Measurements from ENCODE around the gene KIDINS220.

KIDINS220 gene
- total RNA-seq, result 182 to 197 reads per million in 2 donors

DNA sequence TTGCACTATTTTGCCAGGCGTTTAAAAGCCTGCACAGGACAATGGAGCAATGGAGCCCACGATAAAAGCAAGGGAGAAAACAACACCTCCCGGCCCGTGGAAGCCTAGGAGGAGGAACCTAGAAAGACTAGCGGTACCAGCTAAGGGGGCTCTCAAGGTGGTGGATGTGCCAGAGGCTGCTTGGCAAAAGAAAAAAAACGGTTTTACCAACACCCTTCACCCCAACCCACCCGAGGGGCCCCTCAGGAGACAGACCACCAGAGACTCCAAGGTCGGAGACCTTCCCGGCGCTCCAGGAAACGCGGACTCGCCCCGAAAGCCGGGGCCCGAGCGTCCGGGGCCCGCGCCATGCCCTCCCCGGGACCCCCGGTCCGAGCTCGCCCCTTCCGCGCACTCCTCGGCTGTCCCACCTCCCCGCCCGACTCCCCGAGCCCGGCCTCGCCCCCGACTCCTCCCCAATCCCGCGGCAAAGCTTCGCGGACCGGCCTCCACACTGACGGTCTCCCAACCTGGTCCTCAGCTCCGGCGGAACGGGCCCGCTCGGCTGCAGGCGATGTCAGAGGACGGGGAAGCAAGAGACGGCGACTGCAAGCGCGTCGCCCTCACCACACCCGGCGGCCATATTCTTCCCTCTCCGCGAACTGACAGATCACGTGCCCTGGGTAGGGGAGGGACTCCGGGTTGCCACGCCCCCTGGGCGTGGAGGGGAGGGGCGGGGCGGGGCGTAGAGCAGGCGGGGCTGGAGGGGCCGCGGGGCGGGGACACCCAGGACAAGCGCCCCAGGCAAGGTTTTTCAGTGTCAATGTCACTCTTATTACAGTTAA is at the start of gene KIDINS220:
Gene KIDINS220, minus strand, starts transcription at position 643 of the 824 bp plus-strand sequence. CDS start 10,520 bp downstream, outside the sequence.
- peak; percentile 68 for DNase-seq

DNA sequence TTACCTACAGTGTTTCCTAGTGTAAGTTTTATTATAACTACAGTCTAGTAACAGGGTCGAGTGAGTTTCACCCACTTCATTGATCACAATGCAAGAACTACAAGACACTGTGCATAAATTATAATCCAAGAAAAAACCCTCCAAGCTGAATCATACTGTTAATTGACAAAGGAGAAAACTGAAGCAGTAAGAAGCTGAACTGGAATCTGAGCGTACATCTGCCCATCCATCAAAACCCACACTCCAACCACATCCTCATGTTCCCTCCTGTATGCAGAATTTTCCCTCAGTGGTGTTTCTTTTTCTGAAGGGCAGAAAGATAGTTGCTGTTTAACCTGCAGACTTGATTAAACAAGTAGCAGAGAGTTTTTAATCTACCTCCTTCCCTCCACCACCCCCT is 49.5 kb upstream of the KIDINS220 start:
- no peak for DNase-seq

DNA sequence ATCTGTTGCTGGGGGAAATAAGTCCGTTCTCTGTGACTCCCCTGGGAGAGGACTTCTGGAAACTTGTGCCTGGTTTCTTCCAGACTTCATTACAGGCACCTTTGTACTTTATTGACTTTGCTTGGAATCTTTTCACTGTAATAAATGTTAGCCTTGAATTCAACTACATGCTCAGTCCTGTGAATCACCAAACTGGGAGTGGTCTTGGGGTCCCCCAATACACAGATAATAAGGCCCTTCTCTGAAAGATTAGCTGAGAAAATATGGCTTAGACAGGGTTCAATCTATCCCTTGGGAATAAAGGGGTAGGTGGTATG is 48.7 kb upstream of the KIDINS220 start:
- DNase-seq, result no peak

DNA sequence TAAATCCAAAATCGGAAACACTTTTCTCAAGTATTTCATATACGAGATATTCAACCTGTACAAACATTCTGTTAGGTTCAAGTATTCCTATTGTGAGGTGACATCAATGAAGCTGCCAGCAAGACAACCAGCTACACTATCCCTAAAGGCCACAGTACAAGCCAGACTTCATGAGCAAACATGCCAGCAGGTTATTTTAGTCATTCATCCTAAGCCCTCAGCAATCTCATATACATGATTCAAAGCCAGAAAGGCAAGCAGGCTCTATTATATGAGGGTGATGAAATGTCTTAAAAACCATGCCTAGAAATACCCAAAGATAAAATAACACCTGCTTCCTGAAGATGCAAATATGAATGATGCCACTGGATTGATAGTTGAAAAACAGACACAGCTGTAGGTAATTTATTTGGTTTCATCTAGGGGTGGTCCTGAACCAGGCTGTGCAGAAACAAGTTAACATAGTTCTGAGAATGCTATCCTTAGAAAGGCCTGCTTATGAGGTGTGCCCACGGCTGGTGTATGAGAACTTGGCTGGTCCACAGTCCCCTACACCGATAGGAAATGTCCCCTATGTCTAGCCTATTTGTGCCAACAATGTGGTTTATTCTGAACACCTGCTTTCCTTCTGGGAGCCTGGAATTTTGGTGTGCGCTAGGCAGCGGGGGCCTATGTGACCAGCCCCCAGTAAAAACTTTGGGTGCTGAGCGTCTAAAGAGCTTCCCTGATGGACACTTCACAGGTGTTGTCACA is 48.2 kb upstream of the KIDINS220 start:
- no peak for DNase-seq

DNA sequence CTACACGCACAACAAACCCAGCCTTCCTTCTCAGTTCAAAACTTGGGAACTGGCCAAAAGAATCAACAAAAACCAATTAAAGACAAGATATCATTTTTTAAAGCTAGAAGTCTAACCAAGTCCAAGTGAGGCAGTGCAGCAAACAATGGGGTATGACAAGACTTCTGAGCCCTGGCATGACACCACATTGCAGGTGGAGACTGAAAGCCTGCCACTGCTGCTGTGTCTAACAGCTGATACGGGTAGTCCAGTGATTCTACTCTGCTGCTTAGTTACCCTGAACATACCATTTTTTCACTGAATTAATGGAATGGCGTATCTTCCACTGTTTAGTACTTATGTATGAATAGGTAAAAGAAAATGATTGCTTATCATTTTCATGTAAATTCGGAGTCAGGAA is 47.4 kb upstream of the KIDINS220 start:
- DNase-seq, result no peak

DNA sequence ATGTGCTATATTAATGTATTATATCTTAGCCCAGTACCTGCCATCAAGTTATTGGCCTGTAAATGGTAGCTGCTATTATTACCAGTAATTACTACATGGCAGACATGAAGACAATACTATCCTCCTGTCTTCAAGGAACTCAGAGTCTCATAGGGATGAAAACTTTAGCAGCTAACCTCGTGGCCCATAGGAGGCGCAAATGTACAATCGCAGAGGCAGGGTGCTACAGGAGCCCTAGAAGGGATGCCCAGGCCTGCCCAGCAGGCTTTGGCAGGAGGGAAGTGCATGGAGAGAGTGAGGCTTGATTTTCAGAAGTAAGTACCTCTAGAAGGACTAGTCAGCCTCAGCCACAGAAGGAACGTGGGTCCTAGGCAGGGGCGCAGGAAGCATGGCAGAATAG is 44.7 kb upstream of the KIDINS220 start:
- DNase-seq, result no peak

DNA sequence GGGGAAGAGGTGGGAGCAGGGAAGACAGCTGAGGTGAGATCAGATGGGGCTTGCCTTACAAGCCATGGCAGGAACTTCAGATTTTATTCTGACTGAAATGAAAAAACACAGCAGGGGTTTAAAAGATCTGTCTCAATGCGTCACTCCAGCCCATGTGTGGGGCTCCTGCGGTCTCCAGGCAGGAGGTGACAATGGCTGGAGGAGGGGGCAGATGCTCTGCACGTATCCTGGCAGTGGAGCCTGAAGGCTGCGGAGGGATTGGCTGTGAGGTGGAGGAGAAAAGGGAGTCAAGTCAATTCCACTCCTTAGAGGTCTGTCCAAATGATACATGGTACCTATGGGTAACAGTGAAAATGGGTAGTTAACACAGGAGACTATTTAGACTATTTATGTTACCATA is 40.5 kb upstream of the KIDINS220 start:
- no peak for DNase-seq

DNA sequence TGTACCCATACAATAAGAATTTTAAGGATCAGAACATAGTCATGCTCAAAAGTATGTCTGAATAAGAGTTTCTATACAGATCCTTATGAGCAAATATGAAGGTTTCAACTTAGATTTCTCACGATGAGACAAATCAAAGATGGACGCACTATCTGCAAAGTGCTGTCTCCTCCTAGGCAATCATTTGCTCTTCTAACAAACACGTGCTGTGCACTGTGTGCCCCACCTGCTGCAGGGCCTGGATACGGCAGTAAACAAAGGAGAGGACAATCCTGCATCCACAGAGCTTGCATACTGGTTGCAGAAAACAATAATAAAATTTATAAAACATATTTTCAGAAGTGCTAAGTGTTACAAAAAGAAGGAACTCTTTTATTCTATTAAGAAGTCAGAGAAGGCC is 39.9 kb upstream of the KIDINS220 start:
- no peak for DNase-seq

DNA sequence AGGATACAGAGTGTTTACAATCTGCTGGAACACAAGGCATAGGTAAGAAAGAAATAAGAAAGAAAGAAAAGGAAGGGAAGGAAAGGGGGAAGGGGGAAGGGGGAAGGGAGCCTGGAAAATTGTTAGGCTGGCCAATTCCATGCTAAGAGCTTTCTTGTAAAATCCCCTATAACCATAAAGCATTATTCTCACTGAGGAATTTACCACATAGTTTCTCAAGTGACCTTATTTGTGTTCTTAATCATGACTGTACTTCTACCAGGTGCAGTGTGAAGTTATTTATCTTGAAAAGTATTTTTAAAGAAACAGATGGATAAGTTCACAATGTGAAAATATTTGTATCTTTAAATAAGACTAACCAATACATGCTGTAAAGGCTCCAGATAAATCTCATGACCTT is 39.2 kb upstream of the KIDINS220 start:
- no peak for DNase-seq

DNA sequence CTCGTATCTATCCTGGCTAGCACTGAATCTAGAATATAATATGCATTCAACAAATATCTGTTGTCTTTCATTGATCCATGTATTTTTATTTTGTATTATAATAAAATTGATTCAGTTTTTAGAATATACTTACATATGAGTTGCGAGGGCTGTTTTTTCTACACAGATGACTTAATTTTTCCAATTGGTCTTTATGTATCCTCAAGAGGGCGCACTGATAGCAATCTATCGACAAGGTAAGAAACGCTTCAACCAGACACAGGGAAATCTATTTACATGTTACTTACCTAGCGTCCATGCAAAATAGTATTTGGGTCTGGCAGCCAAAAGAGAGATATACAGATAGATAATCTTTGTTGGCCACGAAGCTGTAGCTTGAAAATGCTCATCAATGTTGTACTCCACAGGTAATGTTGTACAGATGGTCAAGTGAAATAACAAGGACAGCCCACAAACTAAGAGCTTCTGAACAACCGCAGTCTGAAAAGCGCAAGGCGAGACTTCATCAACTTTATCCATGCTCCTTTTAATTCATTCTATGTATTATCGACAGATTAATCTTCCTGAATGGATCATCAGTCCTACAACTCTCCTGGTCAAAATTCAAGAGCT is 35.5 kb upstream of the KIDINS220 start:
- no peak for DNase-seq

DNA sequence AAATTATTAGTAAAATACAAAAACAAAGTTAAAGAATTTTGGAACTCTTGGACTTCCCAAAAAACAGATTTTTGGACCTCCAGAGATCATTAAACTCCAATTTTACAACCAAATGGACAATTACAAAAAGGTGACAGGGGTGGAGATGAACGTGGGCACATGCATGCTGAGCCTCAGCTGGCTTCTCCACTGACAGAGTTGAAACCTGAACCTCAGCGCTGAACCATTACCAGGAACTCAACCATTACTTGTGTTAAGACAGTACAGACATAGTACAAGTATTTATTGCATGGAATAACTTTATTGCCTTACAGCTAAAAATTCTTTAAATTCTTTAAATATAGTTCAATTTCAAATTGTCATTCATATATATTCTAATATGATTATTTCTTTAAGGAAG is 33.0 kb upstream of the KIDINS220 start:
- DNase-seq, result no peak

DNA sequence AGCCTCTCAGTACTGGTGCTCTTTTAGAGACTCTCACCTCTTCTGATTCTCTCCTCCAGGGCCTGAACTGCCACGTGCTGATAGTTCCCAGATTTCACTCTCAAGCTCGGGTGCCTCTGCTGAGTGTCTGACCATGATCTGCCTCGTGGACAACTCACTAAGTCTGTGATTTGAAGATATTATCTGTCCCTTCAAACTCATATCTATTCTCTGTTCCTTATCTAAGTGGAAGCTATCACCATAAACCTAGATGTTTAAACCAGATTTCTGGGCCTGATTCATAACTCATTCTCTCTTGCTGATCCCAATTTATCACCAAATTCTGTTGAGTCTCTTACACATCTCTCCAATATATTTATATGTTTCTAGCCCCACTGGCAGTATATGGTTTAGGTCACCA is 29.9 kb upstream of the KIDINS220 start:
- DNase-seq, result no peak

DNA sequence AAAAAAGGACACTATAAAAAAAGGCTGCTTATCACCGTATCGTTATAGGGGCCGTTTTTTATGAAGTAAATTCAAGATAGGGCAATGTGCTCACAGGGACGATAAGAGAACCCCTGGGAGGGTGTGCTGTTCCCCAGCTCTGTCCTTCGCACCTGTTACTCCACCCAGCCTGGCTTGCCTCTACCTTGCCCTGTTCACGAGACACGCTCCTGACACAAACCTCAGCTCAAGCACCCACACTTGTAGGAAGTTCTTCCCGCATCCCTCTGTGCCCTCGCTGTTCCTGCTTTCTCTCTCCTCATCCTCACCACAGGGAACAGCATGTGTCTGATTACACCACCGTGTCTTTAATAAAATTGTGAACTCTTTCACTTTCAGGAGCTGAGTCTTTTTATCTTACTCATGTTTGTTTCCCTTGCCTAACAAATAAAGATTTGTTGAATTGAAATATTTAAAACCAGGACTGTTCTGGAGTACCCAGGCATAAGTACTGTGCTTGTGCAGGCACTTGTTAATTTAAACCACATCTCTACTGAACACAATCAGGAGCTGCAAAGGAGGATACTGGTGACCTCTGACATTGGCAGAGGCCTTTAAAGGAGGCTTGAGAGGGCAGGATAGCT is 26.0 kb upstream of the KIDINS220 start:
- no peak for DNase-seq

DNA sequence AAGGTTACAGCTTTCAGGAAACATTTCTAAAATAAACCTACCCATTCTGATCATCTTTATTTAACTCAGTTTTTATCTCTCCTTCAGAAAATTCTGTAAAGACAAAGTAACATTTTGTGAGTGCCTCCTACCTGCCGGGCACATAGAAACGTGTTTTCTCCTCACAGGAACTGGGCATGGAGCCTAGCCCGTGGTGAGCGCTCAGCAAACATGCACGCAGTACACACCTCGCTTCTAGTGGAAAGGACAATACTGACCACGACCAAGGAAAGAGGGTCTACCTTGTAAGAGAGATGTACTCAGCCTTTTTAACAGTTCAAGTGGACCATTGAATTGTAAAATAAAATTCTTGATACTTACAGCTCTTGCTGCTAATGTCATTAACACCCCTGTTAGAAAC is 24.8 kb upstream of the KIDINS220 start:
- DNase-seq, result no peak

DNA sequence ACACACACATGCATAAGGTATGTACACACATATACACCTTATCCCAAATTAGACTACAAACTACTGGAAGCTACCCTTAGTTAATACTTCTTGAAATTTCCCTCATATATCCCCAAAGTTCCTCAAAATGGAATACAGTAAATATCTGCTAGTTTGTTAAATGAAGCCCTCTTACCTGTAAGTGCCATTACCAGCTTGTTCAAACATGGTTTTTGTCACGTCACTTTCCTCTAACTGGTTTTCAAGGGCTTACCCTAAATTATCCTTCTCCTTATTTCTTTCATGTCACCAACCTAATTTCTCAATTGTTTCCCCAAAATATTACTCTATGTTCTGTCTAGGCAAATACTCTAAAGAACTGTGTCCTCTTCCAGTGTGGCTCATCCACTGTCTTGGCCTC is 24.4 kb upstream of the KIDINS220 start:
- DNase-seq, result no peak

DNA sequence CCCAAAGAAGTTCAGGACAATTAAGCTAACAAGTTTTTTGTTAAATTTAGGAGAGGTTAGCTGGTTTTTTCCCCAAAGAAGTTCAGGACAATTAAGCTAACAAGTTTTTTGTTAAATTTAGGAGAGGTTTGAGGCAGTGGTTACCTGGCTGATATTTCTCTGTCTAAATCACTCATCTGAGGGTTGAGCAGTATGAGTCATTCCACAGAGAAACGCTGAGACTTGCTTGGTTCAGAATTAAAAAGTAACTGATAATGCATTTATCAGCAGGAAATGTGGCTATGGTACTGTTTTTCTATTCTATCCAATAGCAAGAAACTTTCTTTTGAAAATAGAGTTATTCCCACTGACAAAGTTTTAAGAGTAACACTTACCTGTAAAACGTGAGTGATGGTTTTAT is 22.8 kb upstream of the KIDINS220 start:
- no peak for DNase-seq

DNA sequence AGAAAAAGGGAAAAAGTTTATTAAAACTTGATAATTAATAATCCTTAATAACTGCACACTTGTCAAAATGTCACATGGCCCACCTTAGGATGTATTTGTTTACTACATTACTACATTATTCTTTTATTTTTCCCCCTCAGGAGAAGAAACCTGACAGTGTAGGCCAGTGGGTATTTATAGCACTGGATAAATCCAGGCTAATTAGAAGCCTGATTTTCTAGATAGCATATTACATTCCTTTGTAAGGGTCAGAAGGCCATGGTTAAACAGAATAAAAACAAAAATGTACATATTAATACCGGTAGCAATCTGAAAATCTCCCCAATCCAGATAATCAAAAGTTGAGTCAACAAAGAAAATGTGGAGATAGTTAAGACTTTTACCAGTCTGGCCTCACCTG is 21.5 kb upstream of the KIDINS220 start:
- no peak for DNase-seq

DNA sequence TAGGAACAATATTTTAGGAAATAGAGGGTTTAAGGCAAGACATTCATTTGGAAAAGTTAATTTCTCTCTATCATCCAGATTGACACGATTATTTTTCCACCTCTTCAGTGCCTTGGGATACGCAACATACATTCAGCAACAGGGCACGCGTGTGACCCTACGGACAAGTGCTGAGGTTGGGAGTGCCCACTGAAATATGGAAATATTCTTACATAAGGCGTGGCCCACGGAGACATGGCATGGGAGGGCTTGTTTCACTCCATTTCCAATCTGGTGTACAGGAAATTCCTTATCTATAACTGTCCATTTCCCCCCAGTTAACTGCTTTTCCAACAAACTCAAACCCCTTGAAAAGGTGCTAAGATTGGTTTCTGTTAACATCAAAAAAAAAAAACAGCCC is 20.9 kb upstream of the KIDINS220 start:
- DNase-seq, result no peak

DNA sequence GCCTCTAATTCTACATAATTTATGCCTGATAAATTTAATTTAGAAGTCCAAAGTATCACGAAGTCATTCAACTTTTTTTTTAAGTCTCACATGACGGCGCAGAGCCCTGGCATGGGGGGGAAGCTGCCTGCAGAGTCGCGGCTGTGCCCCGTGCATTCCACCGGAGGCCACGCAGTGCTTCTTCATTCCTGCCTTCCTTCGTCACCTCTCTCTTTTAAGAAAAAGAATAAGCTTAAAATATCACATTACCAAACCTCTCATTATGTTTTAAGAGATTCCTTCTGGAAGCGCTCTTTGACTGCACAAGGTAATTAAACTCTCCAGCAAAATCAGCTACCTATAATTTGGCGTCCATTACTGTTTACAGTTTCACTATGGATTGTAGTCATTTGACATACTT is 20.3 kb upstream of the KIDINS220 start:
- DNase-seq, result no peak

DNA sequence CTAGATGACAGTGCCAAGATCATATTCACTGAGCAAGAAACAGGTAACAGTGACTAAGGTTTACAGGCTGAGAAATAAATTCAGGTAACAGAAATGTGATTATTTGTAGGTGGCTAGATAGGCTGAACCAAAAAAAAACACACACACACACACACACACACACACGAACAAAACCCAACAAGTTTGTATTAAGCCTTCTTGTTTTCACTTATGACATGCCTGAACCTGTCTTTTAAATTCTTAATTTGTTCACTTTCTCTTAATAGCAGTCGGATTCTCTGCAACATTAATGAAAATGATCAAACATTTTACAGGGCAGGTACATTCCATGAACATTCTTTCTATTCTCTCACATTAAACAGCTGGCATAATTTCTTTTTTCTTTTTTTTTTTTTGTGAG is 18.8 kb upstream of the KIDINS220 start:
- DNase-seq, result no peak

DNA sequence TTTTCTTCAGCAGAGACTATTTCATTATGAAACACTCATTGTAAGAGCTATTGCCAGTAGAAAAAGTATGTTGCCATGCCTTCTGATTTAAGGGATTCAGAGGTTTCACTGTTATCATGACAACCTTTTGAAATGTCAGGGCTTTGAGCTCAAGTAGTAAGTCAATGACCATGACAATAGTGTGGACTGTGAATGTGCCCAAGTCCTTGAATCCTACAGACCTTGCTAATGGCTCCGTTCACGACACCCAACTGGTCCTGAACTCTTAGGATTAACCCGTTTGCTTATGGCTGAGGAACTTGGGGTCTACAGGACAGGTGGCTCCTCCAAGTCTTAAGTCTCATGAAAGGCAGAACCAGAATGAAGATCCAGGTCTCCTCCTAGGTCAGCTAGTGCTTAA is 17.6 kb upstream of the KIDINS220 start:
- DNase-seq, result no peak

DNA sequence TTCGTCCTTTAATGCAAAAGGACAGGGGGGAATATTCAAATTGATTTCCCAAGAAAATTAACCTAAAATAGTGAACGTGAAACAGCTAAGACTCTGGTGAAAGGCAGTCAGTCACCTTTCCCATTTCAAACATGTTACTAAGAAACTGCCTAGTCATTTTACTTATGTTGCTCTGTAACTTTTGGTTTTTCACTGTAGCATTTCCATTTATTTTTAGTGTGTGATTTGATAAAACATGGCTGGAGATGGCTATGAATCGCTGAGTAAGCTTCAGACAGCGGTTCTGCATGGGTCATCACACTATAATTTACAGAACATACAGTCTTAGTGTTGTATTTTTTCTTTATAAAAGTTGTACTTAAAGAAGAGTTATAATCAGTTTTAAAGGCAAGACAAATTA is 16.0 kb upstream of the KIDINS220 start:
- DNase-seq, result no peak

DNA sequence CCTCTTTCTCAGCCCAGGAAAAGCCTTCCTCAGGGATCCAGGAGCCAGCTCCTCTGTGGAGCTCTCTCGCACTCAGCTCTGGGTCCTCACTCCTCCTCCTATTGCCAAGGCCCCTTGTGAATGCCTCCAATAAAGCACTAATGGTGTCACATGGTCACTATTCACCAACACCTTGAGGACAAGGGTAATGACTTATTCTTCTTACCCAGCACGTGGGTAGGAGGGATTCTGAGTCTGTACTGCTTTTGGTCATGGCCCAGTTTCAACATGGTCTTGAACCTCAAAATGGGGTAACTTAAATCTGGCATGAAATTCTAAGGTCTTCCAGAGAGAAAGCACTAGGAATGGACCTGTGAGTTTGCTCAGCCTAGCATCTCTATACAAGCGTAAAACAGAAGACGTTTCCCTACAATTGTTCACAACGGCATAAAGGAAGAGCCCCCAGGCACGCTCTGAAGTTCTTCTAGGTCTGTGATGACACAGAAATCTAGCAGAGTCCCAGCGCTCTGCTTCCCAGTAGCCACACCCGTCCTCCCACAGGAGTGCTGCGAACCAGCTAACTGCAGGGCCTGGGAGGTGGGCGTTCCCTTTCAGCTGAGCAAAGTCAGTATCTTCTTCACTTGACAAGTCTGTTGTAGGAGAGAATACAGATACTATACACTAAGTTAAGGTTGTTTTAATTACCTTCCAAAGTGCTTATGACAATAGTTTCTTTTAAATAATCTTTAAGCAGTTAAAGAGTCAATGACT is 14.6 kb upstream of the KIDINS220 start:
- DNase-seq, result no peak
